ENCODE data around the gene C6orf52. TPM values are rescaled to one million over a fixed set of nuclear protein-coding genes. Genes with fewer than 3 reads are reported as not detected.

C6orf52 gene
- total and polyA plus RNA-seq, 2 experiments from 2014 or later, result 0.75 TPM; not detected in 1

DNA sequence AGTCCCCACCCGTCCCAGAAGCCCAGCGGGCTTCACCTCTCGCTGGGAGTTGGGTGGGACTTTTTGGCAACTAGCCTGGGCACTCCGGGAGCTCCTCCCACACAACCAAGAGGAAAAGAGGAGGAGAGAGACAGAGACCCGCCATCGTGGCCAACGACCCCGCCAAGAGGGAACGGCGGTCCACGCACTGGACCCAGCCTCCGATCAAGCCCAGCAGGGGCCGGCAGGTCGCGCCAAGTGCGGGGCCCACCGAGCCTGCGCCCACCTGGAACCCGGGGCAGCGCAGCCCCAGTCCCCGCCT is 25.5 kb upstream of the C6orf52 start:
- H3K27ac ChIP-seq, result 0 out of 2 replicates have a peak overlapping the region, but pooled peaks have one; percentile 24

DNA sequence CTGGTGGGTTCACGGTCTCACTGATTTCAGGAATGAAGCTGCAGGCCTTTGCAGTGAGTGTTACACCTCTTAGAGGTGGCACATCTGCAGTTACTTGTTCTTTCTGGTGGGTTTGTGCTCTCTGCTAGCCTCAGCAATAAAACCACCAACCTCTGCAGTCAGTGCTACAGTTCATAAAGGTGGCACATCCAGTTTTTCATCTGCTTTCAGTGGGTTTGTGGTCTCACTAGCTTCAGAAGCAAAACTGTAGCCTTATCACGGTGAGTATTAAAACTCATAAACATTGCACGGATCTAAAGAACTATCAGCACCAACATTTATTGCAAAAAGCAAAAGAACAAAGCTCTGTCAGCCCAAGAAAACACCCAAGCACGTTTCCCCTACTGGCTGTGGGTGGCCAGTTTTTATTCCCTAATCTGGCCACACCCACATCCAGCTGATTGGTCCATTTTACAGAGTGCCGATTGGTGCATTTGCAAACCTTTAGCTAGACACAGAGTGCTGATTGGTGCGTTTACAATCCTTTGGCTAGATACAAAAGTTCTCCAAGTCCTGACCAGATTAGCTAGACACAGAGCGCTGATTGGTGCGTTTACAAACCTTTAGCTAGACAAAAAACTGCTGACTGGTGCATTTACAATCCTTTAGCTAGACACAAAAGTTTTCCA is 25.0 kb upstream of the C6orf52 start:
- in situ Hi-C loops (cut with MboI), result no loop called here
- H3K79me2 ChIP-seq (ENCODE audit: insufficient read depth), result peaks cover 14% of the 10 kb centered on the region
- TF ChIP-seq EZH2phosphoT487 (IDR thresholded peaks at IDR 0.05; ENCODE audit: insufficient read depth, low read depth) (no peak), EZH2 (IDR thresholded peaks at IDR 0.05; ENCODE audit: insufficient read depth, poor library complexity, severe bottlenecking) (no peak)
- peak overlapping the region; percentile 83 for H3K4me3 ChIP-seq
- no peaks in the 10 kb centered on the region for H4K20me1 ChIP-seq (ENCODE audit: insufficient read depth)
- no peaks in the 10 kb centered on the region for H3K27me3 ChIP-seq (replicated peaks; ENCODE audit: insufficient read depth)
- H3K27ac ChIP-seq, result no peak overlapping the region
- no peaks in the 10 kb centered on the region for H3K9me3 ChIP-seq (ENCODE audit: low read depth)
- H3F3A ChIP-seq (ENCODE audit: insufficient read depth), result peaks cover 19% of the 10 kb centered on the region; the same call in 1 of the 2 replicates
- peak overlapping the region; percentile 83 for H3K4me2 ChIP-seq (ENCODE audit: unreplicated experiment)
- no peaks in the 10 kb centered on the region for H3K9me2 ChIP-seq (ENCODE audit: insufficient read depth)
- H3K36me3 ChIP-seq (ENCODE audit: low read depth), result no peaks in the 10 kb centered on the region
- WGBS, 2 experiments (ENCODE audit: low coverage in 1 of 2, low lambda C conversion rate in 2 of 2, missing lambda C conversion rate in 2 of 2), result 66 to 67% methylated on average over 8 of the region's 8 CpGs
- H3K4me1 ChIP-seq (ENCODE audit: insufficient read depth), result peaks cover 13% of the 10 kb centered on the region; the same call in 1 of the 2 replicates
- peak; percentile 30 for DNase-seq
- peak overlapping the region; percentile 89 for H2AFZ ChIP-seq
- H3K9ac ChIP-seq, result peak overlapping the region; percentile 73

More for the DNA sequence above, 25.5 kb upstream of the C6orf52 start:
- Histone ChIP-seq H3K4me3 (peak overlapping the region; percentile 83), H3K36me3 (ENCODE audit: low read depth) (no peaks in the 10 kb centered on the region), H3F3A (ENCODE audit: insufficient read depth) (peaks cover 19% of the 10 kb centered on the region; the same call in 1 of the 2 replicates), H3K79me2 (ENCODE audit: insufficient read depth) (peaks cover 19% of the 10 kb centered on the region), H3K9ac (peak overlapping the region; percentile 73), H3K9me3 (ENCODE audit: low read depth) (no peaks in the 10 kb centered on the region), H4K20me1 (ENCODE audit: insufficient read depth) (no peaks in the 10 kb centered on the region), H3K27me3 (replicated peaks; ENCODE audit: insufficient read depth) (no peaks in the 10 kb centered on the region), H3K4me2 (ENCODE audit: unreplicated experiment) (peak overlapping the region; percentile 83), H3K4me1 (ENCODE audit: insufficient read depth) (peaks cover 14% of the 10 kb centered on the region; the same call in 1 of the 2 replicates), H2AFZ (peak overlapping the region; percentile 89), H3K9me2 (ENCODE audit: insufficient read depth) (no peaks in the 10 kb centered on the region)
- in situ Hi-C loops (cut with MboI), result no loop called here
- DNase-seq, result peak; percentile 18
- TF ChIP-seq EZH2phosphoT487 (IDR thresholded peaks at IDR 0.05; ENCODE audit: insufficient read depth, low read depth) (no peak), EZH2 (IDR thresholded peaks at IDR 0.05; ENCODE audit: insufficient read depth, poor library complexity, severe bottlenecking) (no peak)
- WGBS, 2 experiments (ENCODE audit: low coverage in 1 of 2, low lambda C conversion rate in 2 of 2, missing lambda C conversion rate in 2 of 2), result 14 to 36% methylated on average over 17 to 20 of the region's 21 CpGs

DNA sequence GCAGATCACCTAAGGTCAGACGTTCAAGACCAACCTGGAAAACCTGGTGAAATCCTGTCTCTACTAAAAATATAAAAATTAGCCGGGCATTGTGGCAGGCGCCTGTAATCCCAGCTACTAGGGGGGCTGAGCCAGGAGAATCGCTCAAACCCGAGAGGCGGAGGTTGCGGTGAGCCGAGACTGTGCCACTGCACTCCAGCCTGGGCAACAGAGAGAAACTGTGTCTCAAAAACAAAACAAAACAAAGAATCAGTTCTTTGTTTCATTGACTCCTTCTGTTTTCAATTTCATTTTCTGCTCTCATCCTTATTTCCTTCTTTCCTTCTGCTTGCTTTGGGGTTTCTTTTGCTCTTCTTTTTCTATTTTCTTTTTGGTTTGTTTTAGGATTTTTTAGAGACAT is 19.5 kb upstream of the C6orf52 start:
- peaks cover 4% of the 10 kb centered on the region for H3K36me3 ChIP-seq (ENCODE audit: low read depth)
- no peaks in the 10 kb centered on the region for H3K27me3 ChIP-seq (replicated peaks; ENCODE audit: insufficient read depth)
- no peak overlapping the region for H2AFZ ChIP-seq
- peaks cover 23% of the 10 kb centered on the region; the same call in 1 of the 2 replicates for H3F3A ChIP-seq (ENCODE audit: insufficient read depth)
- no peak for TF ChIP-seq EZH2phosphoT487 (IDR thresholded peaks at IDR 0.05; ENCODE audit: insufficient read depth, low read depth)
- no peak for TF ChIP-seq EZH2 (IDR thresholded peaks at IDR 0.05; ENCODE audit: insufficient read depth, poor library complexity, severe bottlenecking)
- in situ Hi-C loops (cut with MboI), result no loop called here
- no peaks in the 10 kb centered on the region for H3K9me2 ChIP-seq (ENCODE audit: insufficient read depth)
- no peaks in the 10 kb centered on the region for H3K4me1 ChIP-seq (ENCODE audit: insufficient read depth)
- H3K79me2 ChIP-seq (ENCODE audit: insufficient read depth), result no peaks in the 10 kb centered on the region
- H3K9me3 ChIP-seq (ENCODE audit: low read depth), result no peaks in the 10 kb centered on the region
- WGBS, 2 experiments (ENCODE audit: low coverage in 1 of 2, low lambda C conversion rate in 2 of 2, missing lambda C conversion rate in 2 of 2), result 77 to 80% methylated on average over 8 of the region's 8 CpGs
- no peaks in the 10 kb centered on the region for H4K20me1 ChIP-seq (ENCODE audit: insufficient read depth)
- no peak for DNase-seq
- no peak overlapping the region for H3K9ac ChIP-seq
- no peak overlapping the region for H3K27ac ChIP-seq
- no peak overlapping the region for H3K4me3 ChIP-seq
- no peak overlapping the region for H3K4me2 ChIP-seq (ENCODE audit: unreplicated experiment)

DNA sequence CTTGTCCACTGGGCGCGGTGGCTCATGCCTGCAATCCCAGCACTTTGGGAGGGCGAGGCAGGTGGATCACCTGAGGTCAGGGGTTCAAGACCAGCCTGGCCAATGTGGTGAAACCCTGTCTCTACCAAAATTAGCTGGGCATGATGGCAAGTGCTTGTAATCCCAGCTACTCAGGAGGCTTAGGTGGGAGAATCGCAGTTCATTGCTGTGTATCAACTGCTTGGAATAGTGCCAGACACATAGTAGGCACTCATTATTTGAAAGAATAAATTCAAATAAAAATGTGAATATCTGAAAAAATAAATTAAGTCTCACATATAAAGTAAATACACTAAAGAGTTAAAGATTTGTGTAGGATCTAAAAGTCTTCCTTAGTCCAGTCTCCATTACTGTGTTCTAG is 2.2 kb upstream of the C6orf52 start:
- no peak overlapping the region for H3K4me2 ChIP-seq (ENCODE audit: unreplicated experiment)
- H3K36me3 ChIP-seq (ENCODE audit: low read depth), result no peaks in the 10 kb centered on the region
- peaks cover 74% of the 10 kb centered on the region for H3K79me2 ChIP-seq (ENCODE audit: insufficient read depth)
- H3K9me3 ChIP-seq (ENCODE audit: low read depth), result no peaks in the 10 kb centered on the region
- H3K9ac ChIP-seq, result no peak overlapping the region
- H3K27ac ChIP-seq, result no peak overlapping the region
- TF ChIP-seq EZH2phosphoT487 (IDR thresholded peaks at IDR 0.05; ENCODE audit: insufficient read depth, low read depth) (no peak), EZH2 (IDR thresholded peaks at IDR 0.05; ENCODE audit: insufficient read depth, poor library complexity, severe bottlenecking) (no peak)
- no peaks in the 10 kb centered on the region for H3K9me2 ChIP-seq (ENCODE audit: insufficient read depth)
- whole genome bisulfite sequencing, 2 experiments (ENCODE audit: low coverage in 1 of 2, low lambda C conversion rate in 2 of 2, missing lambda C conversion rate in 2 of 2), result 97 to 98% methylated on average over 4 of the region's 4 CpGs
- H3K4me1 ChIP-seq (ENCODE audit: insufficient read depth), result peaks cover 18% of the 10 kb centered on the region
- H3K27me3 ChIP-seq (replicated peaks; ENCODE audit: insufficient read depth), result no peaks in the 10 kb centered on the region
- DNase-seq, result no peak
- H3K4me3 ChIP-seq, result no peak overlapping the region
- H4K20me1 ChIP-seq (ENCODE audit: insufficient read depth), result no peaks in the 10 kb centered on the region
- no peaks in the 10 kb centered on the region for H3F3A ChIP-seq (ENCODE audit: insufficient read depth)
- no peak overlapping the region for H2AFZ ChIP-seq
- in situ Hi-C loops (cut with MboI), result no loop called here
